SU-DHL-6 (cell line): ENCODE measurements around the gene HOXD3.

Experiments used
- H2AFZ ChIP-seq: fragments of 200-600 bp; sonication (generic); 2 replicates; pipeline ENCODE4 v1.6.1; 2014; ENCODE audit warnings: low read depth, mild to moderate bottlenecking, moderate library complexity, mixed read lengths, antibody characterized with exemption, low read length; ENCODE audit not compliant: severe bottlenecking
- H3F3A ChIP-seq: fragments of 200-600 bp; shearing (Covaris generic); 2 replicates; pipeline ENCODE4 v1.6.0; 2016; ENCODE audit warnings: antibody characterized with exemption, mild to moderate bottlenecking; ENCODE audit not compliant: insufficient read depth
- H3K27ac ChIP-seq: fragments of 200-600 bp; sonication (generic); 2 replicates; pipeline ENCODE4 v1.5.1; 2016; ENCODE audit warnings: low read depth, mild to moderate bottlenecking, low read length, moderate library complexity, mixed read lengths
- H3K27me3 ChIP-seq: fragments of 200-600 bp; sonication (generic), shearing (Covaris generic); 2 replicates; pipeline ENCODE4 v1.6.0; 2014; ENCODE audit warnings: mild to moderate bottlenecking, low read length
- H3K36me3 ChIP-seq: fragments of 200-600 bp; sonication (generic); 2 replicates; pipeline ENCODE4 v1.6.1; 2014; ENCODE audit warnings: mild to moderate bottlenecking, low read length, mixed read lengths
- H3K4me2 ChIP-seq: fragments of 300-600, 200-600 bp; shearing (Covaris generic), sonication (generic); 2 replicates; pipeline ENCODE4 v1.6.0; 2014; ENCODE audit warnings: low read length, low read depth, mild to moderate bottlenecking; ENCODE audit not compliant: poor library complexity, severe bottlenecking
- H3K4me3 ChIP-seq: fragments of 200-600 bp; sonication (generic); 2 replicates; pipeline ENCODE4 v1.5.1; 2014; ENCODE audit warnings: antibody characterized with exemption, low read length, mild to moderate bottlenecking, mixed read lengths; ENCODE audit not compliant: insufficient read depth, poor library complexity, severe bottlenecking
- H3K79me2 ChIP-seq: fragments of 200-600 bp; sonication (generic); 2 replicates; pipeline ENCODE4 v1.6.1; 2014; ENCODE audit warnings: mild to moderate bottlenecking, low read length, moderate library complexity; ENCODE audit not compliant: insufficient read depth
- H3K9ac ChIP-seq: fragments of 200-600 bp; sonication (generic); 2 replicates; pipeline ENCODE4 v1.7.0; 2014; ENCODE audit warnings: mild to moderate bottlenecking, low read length
- H3K9me2 ChIP-seq: fragments of 200-600 bp; sonication (generic); replicated peaks from 2 replicates; pipeline ENCODE4 v1.6.1; 2014; ENCODE audit warnings: low read length; ENCODE audit not compliant: insufficient read depth
- H3K9me3 ChIP-seq: fragments of 200-600 bp; sonication (generic); 2 replicates; pipeline ENCODE4 v1.6.1; 2014; ENCODE audit warnings: low read length, mixed read lengths; ENCODE audit not compliant: insufficient read depth
- H4K20me1 ChIP-seq: fragments of 200-600 bp; sonication (generic); 2 replicates; pipeline ENCODE4 v1.6.1; 2014; ENCODE audit warnings: low read depth, mild to moderate bottlenecking, antibody characterized with exemption, low read length, moderate library complexity, mixed read lengths
- EZH2phosphoT487 ChIP-seq: fragments of 200-600 bp; sonication (generic), shearing (Covaris generic); conservative IDR thresholded peaks from 2 replicates; pipeline ENCODE4 v1.6.1; 2018; ENCODE audit warnings: mild to moderate bottlenecking, antibody characterized with exemption, low read length, moderate library complexity, mixed read lengths
- TF ChIP-seq, protein P1 (sequence below): fragments of 200-600 bp; sonication (generic); IDR thresholded peaks from one replicate; pipeline ENCODE4 v1.5.1; 2017; ENCODE audit warnings: antibody characterized with exemption, mild to moderate bottlenecking, low read length, moderate library complexity; ENCODE audit not compliant: insufficient read depth, poor library complexity, severe bottlenecking

The HOXD3 gene

DNA sequence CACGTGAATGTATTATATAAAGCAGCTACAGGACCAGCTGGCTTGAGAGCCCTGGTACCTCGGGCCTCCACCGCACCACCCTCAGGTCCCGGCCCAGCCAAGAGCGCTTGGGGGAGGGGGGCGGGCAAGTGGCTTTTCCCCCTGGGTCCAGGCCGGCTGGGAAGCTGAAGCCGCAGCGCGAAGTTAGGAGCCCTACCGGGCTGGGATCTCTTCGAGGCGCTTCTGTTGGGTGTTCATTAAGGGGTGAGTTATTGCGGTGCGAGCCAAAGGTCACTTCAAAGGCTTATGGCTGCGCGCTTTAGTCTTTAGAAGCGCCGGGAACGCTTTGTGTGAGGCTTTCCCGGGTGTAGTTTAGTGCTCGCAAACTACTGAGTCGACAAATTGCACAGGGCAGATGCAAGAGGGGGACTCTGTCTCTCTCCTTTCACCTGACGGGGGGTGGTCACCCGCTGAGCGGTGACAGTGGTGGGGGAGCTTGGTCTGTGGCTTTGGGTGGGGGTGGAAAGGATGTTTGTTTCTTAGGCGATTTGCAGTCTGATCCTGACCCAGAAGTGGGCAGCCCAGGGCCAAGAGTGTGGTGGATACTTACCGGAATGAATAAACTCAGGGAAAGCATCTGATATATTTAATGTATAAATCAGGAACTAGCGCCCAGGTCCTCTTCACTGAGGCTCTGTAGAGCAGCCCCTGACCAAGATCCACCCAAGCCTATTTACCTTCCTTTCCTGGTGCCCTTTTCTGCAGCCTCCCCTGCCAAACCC is 6.0 kb downstream of the HOXD3 start:
- Histone ChIP-seq H3K9ac (no peak overlapping the region), H3F3A (no peaks in the 10 kb centered on the region), H3K36me3 (no peaks in the 10 kb centered on the region), H3K27ac (no peak overlapping the region), H3K9me2 (no peaks in the 10 kb centered on the region), H3K27me3 (no peaks in the 10 kb centered on the region), H2AFZ (no peak overlapping the region), H3K4me3 (no peak overlapping the region), H4K20me1 (no peaks in the 10 kb centered on the region), H3K79me2 (no peaks in the 10 kb centered on the region), H3K4me2 (no peak overlapping the region), H3K9me3 (no peaks in the 10 kb centered on the region)
- no peak for TF ChIP-seq EZH2phosphoT487
- TF ChIP-seq, protein P1, sequence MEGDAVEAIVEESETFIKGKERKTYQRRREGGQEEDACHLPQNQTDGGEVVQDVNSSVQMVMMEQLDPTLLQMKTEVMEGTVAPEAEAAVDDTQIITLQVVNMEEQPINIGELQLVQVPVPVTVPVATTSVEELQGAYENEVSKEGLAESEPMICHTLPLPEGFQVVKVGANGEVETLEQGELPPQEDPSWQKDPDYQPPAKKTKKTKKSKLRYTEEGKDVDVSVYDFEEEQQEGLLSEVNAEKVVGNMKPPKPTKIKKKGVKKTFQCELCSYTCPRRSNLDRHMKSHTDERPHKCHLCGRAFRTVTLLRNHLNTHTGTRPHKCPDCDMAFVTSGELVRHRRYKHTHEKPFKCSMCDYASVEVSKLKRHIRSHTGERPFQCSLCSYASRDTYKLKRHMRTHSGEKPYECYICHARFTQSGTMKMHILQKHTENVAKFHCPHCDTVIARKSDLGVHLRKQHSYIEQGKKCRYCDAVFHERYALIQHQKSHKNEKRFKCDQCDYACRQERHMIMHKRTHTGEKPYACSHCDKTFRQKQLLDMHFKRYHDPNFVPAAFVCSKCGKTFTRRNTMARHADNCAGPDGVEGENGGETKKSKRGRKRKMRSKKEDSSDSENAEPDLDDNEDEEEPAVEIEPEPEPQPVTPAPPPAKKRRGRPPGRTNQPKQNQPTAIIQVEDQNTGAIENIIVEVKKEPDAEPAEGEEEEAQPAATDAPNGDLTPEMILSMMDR, result no peak

- no peaks in the 10 kb centered on the region for H3K9me2 ChIP-seq
- no peak overlapping the region for H3K4me3 ChIP-seq
- H3K27me3 ChIP-seq, result no peaks in the 10 kb centered on the region
- H3K36me3 ChIP-seq, result no peaks in the 10 kb centered on the region
- no peak overlapping the region for H3K27ac ChIP-seq
- H3K4me2 ChIP-seq, result no peak overlapping the region
- H3K9me3 ChIP-seq, result no peaks in the 10 kb centered on the region
- no peaks in the 10 kb centered on the region for H3F3A ChIP-seq
- no peaks in the 10 kb centered on the region for H3K79me2 ChIP-seq
- no peak overlapping the region for H2AFZ ChIP-seq
- TF ChIP-seq EZH2phosphoT487, result no peak
- TF ChIP-seq, protein P1, result no peak
- no peaks in the 10 kb centered on the region for H4K20me1 ChIP-seq
- no peak overlapping the region for H3K9ac ChIP-seq
These were observed 6.6 kb downstream of the HOXD3 start for GRCh38 chr2:176163672-176164056.

DNA sequence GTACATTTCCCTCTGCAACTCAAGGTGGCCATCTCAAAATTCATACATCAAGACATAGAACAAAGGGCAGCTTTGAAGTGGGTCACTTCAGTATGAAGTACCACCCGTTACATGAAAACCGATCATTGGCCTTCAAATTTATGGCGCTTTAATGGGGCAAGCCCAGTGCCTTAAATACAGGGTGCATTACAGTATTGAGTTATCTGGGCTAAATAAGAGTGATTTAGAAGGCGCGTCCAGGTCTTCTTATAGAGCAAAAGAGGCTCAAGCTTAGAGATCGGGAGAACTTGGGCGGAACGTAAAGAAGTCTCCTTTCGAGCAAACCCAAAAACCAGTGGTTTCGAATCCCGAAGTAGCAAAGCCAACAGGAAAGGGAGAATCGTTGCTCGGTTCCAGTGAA is 7.1 kb downstream of the HOXD3 start:
- TF ChIP-seq, protein P1, result no peak
- no peak for TF ChIP-seq EZH2phosphoT487
- H3K27me3 ChIP-seq, result no peaks in the 10 kb centered on the region

More for the DNA sequence above, 7.1 kb downstream of the HOXD3 start:
- no peak overlapping the region for H3K4me2 ChIP-seq
- H3K4me3 ChIP-seq, result no peak overlapping the region
- H3K9me3 ChIP-seq, result no peaks in the 10 kb centered on the region
- H4K20me1 ChIP-seq, result no peaks in the 10 kb centered on the region
- no peaks in the 10 kb centered on the region for H3K79me2 ChIP-seq
- no peaks in the 10 kb centered on the region for H3K9me2 ChIP-seq
- no peak overlapping the region for H3K9ac ChIP-seq
- H3K27ac ChIP-seq, result no peak overlapping the region
- no peaks in the 10 kb centered on the region for H3F3A ChIP-seq
- H3K36me3 ChIP-seq, result no peaks in the 10 kb centered on the region
- no peak overlapping the region for H2AFZ ChIP-seq
